Stimulated activated CD8-positive, alpha-beta memory T cell treated with anti-CD3 and anti-CD28 coated beads, Interleukin-7, amount 100 ng/mL, for 24 hours (primary cell): Measurements from ENCODE around the gene RNF207.

ENCODE experiments used
- DNase-seq: peaks from one replicate; pipeline ENCODE4 v3.0.0-alpha.2; 2020; ENCODE audit warnings: low read depth

RNF207 gene

DNA sequence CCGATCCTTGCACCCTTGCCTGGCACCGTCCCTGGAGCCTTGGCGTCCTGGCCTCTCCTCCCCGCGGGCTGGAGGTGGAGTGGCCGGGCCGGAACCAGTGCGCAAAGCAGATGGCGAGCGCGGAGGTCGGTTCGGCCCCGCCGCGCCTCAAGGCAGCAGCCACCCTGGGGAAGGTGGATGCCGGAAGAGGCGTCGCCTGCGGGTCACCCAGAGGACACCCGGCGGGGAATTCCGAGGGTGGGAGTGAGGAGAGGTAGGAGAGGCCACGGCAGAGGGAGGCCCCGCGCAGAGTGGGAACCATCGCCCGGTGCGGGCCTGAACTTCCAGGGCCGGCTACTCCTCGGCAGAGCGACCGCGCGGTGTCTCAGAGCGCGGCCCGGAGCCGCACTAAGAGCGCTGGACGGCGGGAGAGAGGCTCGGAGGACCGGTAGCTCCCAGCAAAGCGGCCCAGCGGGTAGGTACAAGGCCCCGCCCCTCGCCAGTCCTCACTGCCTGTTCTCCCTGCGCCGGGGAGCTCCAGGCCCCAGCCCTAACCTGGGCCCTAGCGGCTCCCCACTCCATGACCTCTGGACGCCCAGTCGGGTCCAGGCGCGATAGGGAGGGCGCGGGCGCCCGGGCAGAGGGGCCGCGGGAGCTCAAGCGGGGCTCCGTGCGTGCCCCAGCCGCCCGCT, at the start of gene RNF207:
Gene RNF207 (plus strand): TSS at position 271 of the 671 bp plus-strand sequence. CDS start 417 bp downstream, outside the sequence.
- no peak for DNase-seq

- no peak for DNase-seq
Measured at GRCh38 chr1:6157132-6157527, 48.8 kb upstream of the RNF207 start.

GRCh38 chr1:6157528-6158174, 48.3 kb upstream of the RNF207 start:
- no peak for DNase-seq

- no peak for DNase-seq
Measured at GRCh38 chr1:6158181-6158580, 47.7 kb upstream of the RNF207 start.

- no peak for DNase-seq
Measured at GRCh38 chr1:6162341-6162740, 43.6 kb upstream of the RNF207 start.

- DNase-seq: no peak
Measured at GRCh38 chr1:6162773-6163172, 43.1 kb upstream of the RNF207 start.

DNA sequence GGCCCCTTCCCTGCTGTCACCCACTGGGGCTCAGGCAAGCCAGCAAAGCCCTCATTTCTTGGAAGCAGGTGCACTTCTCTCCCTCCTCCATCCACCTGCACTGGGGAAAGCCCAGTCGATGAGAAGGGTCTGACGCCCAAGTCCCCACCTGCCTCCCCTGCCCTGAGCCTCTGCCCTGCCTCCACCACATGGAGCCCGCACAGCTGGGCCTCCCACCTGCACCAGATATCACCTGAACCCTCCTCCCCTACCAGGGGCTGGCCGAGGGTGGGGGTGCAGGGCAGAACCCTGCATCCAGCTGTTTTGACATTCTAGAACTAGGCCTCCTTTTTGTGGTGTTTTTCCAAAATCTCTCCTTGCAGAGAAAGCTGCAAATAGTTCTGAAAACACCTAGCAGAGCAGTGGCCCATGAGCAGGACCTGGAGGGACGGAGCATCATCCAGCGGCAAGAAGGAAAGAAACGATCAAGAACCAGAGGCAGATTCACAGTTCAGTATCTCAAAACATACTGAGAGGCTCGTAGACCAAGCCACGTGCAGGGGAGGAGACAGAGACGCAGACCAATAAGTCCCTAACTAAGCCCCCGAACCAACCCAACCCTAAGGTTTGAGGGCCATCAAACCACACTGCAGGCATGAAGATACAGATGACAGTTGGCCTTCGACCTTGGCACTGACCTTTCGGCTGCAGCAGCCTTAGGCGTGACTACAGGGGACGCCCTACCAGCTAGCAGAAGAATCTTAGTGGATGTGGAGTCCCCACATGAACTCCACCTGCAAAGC, 42.5 kb upstream of the RNF207 start:
- DNase-seq: no peak

DNA sequence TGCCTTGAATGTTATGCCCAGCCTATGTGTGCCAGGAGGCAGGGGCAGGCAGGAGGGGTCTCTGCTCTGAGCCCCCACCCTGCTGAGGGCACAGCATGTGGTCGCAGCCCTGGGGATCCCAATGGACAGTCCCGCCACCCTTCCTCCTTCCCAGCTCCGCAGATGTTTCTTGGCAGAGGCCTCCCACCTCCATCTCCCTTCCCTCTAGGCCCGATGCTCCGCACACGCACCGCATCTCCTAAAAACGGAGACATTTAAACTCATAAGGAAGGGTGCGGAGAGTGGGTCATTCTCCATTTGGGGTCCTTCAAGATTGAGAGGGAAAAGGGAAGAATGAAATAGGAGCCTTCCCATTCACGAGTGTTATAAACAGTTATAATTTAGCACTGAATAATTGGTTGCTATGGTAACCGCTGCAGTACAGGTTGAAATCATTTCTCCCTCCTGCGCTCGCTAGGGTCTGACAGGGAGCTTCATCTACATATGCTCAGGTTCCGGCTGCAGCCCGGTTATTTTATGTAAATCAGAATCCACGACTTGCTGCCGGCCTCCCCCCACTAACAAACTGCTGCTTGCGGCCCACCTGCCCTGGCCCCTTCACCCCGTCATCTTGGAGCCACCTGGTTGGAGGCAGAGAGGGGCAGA, 41.8 kb upstream of the RNF207 start:
- DNase-seq: no peak

- DNase-seq: no peak
Measured at GRCh38 chr1:6165027-6165426, 40.9 kb upstream of the RNF207 start.

DNA sequence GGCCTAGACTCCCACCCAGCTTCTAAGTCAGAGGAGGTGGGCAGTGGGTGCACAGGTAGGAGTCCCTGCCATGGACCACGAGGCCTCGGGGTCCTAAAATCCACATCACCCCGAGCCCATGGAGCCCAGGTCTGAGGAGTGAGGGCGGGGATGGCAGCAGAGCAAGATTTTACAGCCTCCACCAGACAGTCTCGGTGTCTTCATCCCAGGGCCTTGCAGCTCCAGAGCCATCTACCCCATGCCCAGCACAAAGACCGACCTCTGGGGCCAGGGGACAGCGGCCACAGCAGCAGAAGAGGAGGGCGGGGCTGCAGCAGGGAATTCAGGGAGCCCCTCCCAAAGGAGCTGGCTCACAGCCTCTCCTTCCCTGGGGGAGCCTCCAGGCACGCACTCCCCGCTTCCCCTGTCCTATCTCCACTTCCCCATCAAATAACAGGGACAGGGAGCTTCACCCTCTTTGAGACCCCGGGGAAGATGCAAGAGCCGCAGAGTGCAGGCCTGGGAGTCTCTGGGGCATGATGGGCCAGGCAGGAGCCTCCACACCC, 40.4 kb upstream of the RNF207 start:
- no peak for DNase-seq

GRCh38 chr1:6166221-6166620, 39.7 kb upstream of the RNF207 start:
- DNase-seq: no peak

DNA sequence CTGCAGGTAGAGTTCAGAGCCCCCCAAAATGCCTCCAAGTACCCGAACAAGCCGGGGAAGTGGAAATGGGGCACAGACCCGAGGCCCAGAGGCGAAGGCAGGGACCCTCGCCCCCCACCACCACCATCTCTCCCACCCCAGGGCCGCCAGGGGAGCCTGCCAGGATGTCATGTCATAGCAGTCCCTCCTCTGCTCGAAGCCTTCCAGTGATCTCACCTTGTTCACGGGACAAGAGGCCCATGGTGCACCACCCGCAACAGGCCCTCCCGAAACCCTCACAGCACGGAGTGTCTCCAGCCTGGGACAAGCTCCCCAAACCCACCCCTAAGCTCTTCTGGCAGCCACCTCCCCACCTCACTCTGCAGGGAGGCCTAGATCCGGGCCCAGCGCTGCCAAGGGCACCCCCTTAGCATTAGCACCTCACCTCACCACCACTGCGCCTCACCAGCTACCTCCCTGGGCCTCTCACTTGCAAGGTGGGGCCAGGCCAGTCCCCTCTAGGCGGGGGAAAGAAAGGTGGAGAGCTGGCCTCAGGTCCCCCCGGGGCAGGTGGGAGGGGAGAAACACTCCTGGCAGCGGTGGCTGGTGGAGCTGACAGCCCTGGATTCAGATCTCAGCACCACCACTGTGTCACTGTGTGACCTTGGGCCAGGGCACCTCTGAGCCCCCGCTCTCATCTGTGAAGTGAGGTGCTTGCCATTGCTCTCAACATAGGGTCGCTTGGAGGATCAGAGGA, 39.1 kb upstream of the RNF207 start:
- no peak for DNase-seq

GRCh38 chr1:6167391-6168303, 38.3 kb upstream of the RNF207 start:
- no peak for DNase-seq

GRCh38 chr1:6168947-6169586, 36.9 kb upstream of the RNF207 start:
- DNase-seq: no peak

GRCh38 chr1:6170116-6170741, 35.7 kb upstream of the RNF207 start:
- no peak for DNase-seq

- no peak for DNase-seq
Measured at GRCh38 chr1:6170742-6171201, 35.1 kb upstream of the RNF207 start.

DNA sequence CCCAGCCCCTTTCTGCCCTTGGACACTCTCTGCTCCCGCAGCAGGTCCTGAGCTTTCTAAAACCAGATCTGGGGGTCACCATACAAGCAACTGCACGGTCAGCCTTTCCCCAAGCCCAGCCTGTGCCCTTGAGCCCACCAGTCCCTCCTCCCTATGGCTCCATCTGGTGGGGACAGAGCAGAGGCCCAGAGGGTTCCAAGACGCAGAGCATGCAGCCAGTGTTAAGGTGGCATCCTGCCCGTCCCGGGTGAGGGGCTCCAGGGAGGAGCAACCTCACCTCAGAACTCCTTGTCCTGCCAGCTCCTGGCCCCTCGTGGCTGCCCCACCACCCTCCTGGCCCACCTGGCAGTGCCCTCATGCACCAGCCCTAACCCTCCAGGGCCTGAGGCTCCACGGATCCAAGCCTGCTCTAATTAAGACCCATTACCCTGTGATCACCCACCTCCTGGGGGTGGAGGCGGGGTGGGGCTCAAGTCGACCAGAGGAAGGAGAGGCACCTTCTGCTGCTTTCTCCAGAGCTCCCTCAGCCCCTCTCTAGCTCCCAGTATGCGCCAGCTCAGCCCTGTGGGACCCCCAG, 34.3 kb upstream of the RNF207 start:
- no peak for DNase-seq

DNA sequence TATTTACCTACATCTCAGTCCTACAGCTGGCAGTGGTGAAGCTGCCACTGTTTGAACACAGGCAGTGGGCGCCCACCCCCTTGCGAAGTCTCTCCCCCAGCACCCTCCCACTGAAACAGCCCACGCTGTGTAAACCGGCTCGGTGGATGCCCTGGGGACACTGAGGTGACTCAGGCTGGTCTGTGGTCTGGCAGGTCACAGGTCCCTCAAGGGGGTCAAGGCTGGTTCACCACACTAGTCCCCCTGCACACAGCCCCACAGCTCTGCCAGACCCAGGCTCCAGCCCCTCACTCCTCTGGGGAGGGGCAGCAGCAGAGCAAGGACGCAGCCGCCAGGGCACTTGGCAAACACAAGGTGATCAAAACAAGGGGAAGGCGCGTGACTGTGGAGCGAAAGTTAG, 33.4 kb upstream of the RNF207 start:
- no peak for DNase-seq
